ENCODE results near the gene HDAC9. TPM values are rescaled to one million over a fixed set of nuclear protein-coding genes. Genes with fewer than 3 reads are reported as not detected.

Gene HDAC9
- polyA plus RNA-seq, 3 donors, result 41.7 to 51.2 (median 44.2) TPM

- no peak overlapping the region for H3K9ac ChIP-seq (ENCODE audit: insufficient read depth, low read length, poor library complexity, severe bottlenecking)
- H3K4me1 Mint-ChIP-seq, result peaks cover 40% of the 10 kb centered on the region
- H3K4me3 ChIP-seq (replicated peaks in 1 of 3; ENCODE audit: low read depth in 2 of 3, low read length in 3 of 3), result peak overlapping the region in 1 of 3 experiments; percentile 45
These were observed 634 bp upstream of the HDAC9 start for GRCh38 chr7:18494821-18495408.

GRCh38 chr7:18496341-18496700, 772 bp downstream of the HDAC9 start:
- Mint-ChIP-seq H3K4me3 (peak overlapping the region in 1 of 2 donors; percentile 65), H3K4me1 (peaks cover 39% of the 10 kb centered on the region), H3K9me3 (no peaks in the 10 kb centered on the region), H3K27me3 (ENCODE audit: low read depth in 3 of 3) (no peaks in the 10 kb centered on the region), H3K36me3 (peaks cover 16 to 18% of the 10 kb centered on the region in 2 donors), H3K27ac (no peak overlapping the region)
- no CpG with 5 or more reads among the region's 3 CpGs for WGBS (ENCODE audit: insufficient coverage)
- no peaks in the 10 kb centered on the region for H3K9me3 ChIP-seq (replicated peaks in 1 of 2; ENCODE audit: control insufficient read depth in 1 of 2, insufficient read depth in 1 of 2, low read length in 2 of 2)
- no peak overlapping the region for H3K4me2 ChIP-seq (replicated peaks; ENCODE audit: extremely low read depth, low read length, poor library complexity, severe bottlenecking)
- H3K4me1 ChIP-seq (ENCODE audit: control insufficient read depth in 1 of 2, insufficient read depth in 2 of 2, low read length in 2 of 2), result peaks cover 20 to 22% of the 10 kb centered on the region in 2 donors
- no peak for TF ChIP-seq CTCF (IDR thresholded peaks at IDR 0.05)
- no peak overlapping the region for H3K4me3 ChIP-seq (replicated peaks in 1 of 3; ENCODE audit: low read depth in 2 of 3, low read length in 3 of 3)
- peaks cover 2 to 8% of the 10 kb centered on the region in 2 donors for H3K36me3 ChIP-seq (replicated peaks in 1 of 2; ENCODE audit: control insufficient read depth in 1 of 2, insufficient read depth in 2 of 2, low read length in 2 of 2)
- peaks cover 15% of the 10 kb centered on the region for H3K79me2 ChIP-seq (ENCODE audit: insufficient read depth, low read length)
- intact Hi-C loops (cut with micrococcal nuclease), result no loop called here
- no peaks in the 10 kb centered on the region for H3K27me3 ChIP-seq (ENCODE audit: control insufficient read depth in 2 of 2, insufficient read depth in 2 of 2, low read length in 2 of 2)
- H4K20me1 ChIP-seq (ENCODE audit: insufficient read depth, low read length), result peaks cover 83% of the 10 kb centered on the region
- no peak for DNase-seq
- H2AFZ ChIP-seq (ENCODE audit: insufficient read depth, low read depth, low read length, poor library complexity, severe bottlenecking), result no peak overlapping the region
- no peak overlapping the region for H3K27ac ChIP-seq (ENCODE audit: low read depth in 1 of 2, low read length in 2 of 2)
- H3K9ac ChIP-seq (ENCODE audit: insufficient read depth, low read length, poor library complexity, severe bottlenecking), result no peak overlapping the region

More at GRCh38 chr7:18494821-18495408, 634 bp upstream of the HDAC9 start:
- Histone ChIP-seq H4K20me1 (ENCODE audit: insufficient read depth, low read length) (peaks cover 81% of the 10 kb centered on the region), H3K4me2 (replicated peaks; ENCODE audit: extremely low read depth, low read length, poor library complexity, severe bottlenecking) (peak overlapping the region; percentile 53), H3K79me2 (ENCODE audit: insufficient read depth, low read length) (peaks cover 15% of the 10 kb centered on the region), H3K27ac (ENCODE audit: low read depth in 1 of 2, low read length in 2 of 2) (no peak overlapping the region), H3K27me3 (ENCODE audit: control insufficient read depth in 2 of 2, insufficient read depth in 2 of 2, low read length in 2 of 2) (no peaks in the 10 kb centered on the region), H3K4me1 (ENCODE audit: control insufficient read depth in 1 of 2, insufficient read depth in 2 of 2, low read length in 2 of 2) (peaks cover 20 to 23% of the 10 kb centered on the region in 2 donors), H3K9me3 (replicated peaks in 1 of 2; ENCODE audit: control insufficient read depth in 1 of 2, insufficient read depth in 1 of 2, low read length in 2 of 2) (no peaks in the 10 kb centered on the region), H3K36me3 (replicated peaks in 1 of 2; ENCODE audit: control insufficient read depth in 1 of 2, insufficient read depth in 2 of 2, low read length in 2 of 2) (peaks cover 5 to 9% of the 10 kb centered on the region in 2 donors), H2AFZ (ENCODE audit: insufficient read depth, low read depth, low read length, poor library complexity, severe bottlenecking) (no peak overlapping the region)
- Mint-ChIP-seq H3K36me3 (peaks cover 17% of the 10 kb centered on the region in 2 donors), H3K27ac (peak overlapping the region in 1 of 7 donors; percentile 31), H3K4me3 (peak overlapping the region; percentile 65 to 79), H3K9me3 (no peaks in the 10 kb centered on the region), H3K27me3 (ENCODE audit: low read depth in 3 of 3) (no peaks in the 10 kb centered on the region)
- intact Hi-C loops (cut with micrococcal nuclease), result no loop called here
- no peak for TF ChIP-seq CTCF (IDR thresholded peaks at IDR 0.05)
- DNase-seq, result no peak
- no CpG with 5 or more reads among the region's 3 CpGs for WGBS (ENCODE audit: insufficient coverage)
